Panc1 (cell line): Measurements from ENCODE around the gene TMEM31.

ENCODE experiments used
- CTCF ChIP-seq: fragments of 450-650 bp; IDR thresholded peaks from 2 replicates; pipeline ENCODE4 v1.5.1; 2017; ENCODE audit warnings: mild to moderate bottlenecking
- POLR2AphosphoS5 ChIP-seq: IDR thresholded peaks from 2 replicates; pipeline ENCODE4 v1.6.1; 2012; ENCODE audit warnings: mild to moderate bottlenecking, low read depth, low read length, moderate library complexity
- SIN3A ChIP-seq: IDR thresholded peaks from 2 replicates; pipeline ENCODE4 v1.6.1; 2012; ENCODE audit warnings: low read depth, mild to moderate bottlenecking, low read length, moderate library complexity, borderline replicate concordance; ENCODE audit not compliant: insufficient read depth
- TCF7L2 ChIP-seq: IDR thresholded peaks from 2 replicates; pipeline ENCODE4 v1.6.1; 2011; ENCODE audit warnings: mild to moderate bottlenecking, low read depth, low read length, inconsistent platforms
- TF ChIP-seq, protein P1 (sequence below), 2 experiments: IDR thresholded peaks; 2 replicates each; pipeline ENCODE4 v1.6.1; 2011 to 2012; ENCODE audit warnings: low read depth in 2 of 2, control low read depth in 1 of 2, low read length in 1 of 2, mild to moderate bottlenecking in 1 of 2, moderate library complexity in 1 of 2; ENCODE audit not compliant: insufficient read depth in 1 of 2

- no peak for TF ChIP-seq CTCF
- TF ChIP-seq POLR2AphosphoS5 = no peak
- TF ChIP-seq, protein P1, sequence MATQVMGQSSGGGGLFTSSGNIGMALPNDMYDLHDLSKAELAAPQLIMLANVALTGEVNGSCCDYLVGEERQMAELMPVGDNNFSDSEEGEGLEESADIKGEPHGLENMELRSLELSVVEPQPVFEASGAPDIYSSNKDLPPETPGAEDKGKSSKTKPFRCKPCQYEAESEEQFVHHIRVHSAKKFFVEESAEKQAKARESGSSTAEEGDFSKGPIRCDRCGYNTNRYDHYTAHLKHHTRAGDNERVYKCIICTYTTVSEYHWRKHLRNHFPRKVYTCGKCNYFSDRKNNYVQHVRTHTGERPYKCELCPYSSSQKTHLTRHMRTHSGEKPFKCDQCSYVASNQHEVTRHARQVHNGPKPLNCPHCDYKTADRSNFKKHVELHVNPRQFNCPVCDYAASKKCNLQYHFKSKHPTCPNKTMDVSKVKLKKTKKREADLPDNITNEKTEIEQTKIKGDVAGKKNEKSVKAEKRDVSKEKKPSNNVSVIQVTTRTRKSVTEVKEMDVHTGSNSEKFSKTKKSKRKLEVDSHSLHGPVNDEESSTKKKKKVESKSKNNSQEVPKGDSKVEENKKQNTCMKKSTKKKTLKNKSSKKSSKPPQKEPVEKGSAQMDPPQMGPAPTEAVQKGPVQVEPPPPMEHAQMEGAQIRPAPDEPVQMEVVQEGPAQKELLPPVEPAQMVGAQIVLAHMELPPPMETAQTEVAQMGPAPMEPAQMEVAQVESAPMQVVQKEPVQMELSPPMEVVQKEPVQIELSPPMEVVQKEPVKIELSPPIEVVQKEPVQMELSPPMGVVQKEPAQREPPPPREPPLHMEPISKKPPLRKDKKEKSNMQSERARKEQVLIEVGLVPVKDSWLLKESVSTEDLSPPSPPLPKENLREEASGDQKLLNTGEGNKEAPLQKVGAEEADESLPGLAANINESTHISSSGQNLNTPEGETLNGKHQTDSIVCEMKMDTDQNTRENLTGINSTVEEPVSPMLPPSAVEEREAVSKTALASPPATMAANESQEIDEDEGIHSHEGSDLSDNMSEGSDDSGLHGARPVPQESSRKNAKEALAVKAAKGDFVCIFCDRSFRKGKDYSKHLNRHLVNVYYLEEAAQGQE (IDR thresholded peaks at IDR 0.05; ENCODE audit: insufficient read depth in 1 of 2, low read depth in 2 of 2, low read length in 1 of 2) = no peak
- no peak for TF ChIP-seq SIN3A
- TF ChIP-seq TCF7L2 = no peak
Measured at GRCh38 chrX:103710609-103711008, at the start of gene TMEM31.
